ENCODE measurements around the gene NPM3.

- TF ChIP-seq, protein P1, sequence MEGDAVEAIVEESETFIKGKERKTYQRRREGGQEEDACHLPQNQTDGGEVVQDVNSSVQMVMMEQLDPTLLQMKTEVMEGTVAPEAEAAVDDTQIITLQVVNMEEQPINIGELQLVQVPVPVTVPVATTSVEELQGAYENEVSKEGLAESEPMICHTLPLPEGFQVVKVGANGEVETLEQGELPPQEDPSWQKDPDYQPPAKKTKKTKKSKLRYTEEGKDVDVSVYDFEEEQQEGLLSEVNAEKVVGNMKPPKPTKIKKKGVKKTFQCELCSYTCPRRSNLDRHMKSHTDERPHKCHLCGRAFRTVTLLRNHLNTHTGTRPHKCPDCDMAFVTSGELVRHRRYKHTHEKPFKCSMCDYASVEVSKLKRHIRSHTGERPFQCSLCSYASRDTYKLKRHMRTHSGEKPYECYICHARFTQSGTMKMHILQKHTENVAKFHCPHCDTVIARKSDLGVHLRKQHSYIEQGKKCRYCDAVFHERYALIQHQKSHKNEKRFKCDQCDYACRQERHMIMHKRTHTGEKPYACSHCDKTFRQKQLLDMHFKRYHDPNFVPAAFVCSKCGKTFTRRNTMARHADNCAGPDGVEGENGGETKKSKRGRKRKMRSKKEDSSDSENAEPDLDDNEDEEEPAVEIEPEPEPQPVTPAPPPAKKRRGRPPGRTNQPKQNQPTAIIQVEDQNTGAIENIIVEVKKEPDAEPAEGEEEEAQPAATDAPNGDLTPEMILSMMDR (IDR thresholded peaks at IDR 0.05; ENCODE audit: low read length): no peak
- TF ChIP-seq EZH2 (optimal IDR thresholded peaks at IDR 0.05; ENCODE audit: low read depth, low read length): no peak
These were observed 2.9 kb downstream of the NPM3 start for GRCh38 chr10:101780187-101780817.
